Stimulated activated CD8-positive, alpha-beta memory T cell treated with anti-CD3 and anti-CD28 coated beads, Interleukin-15, amount 100 ng/mL, for 1 hour (primary cell): ENCODE measurements around the gene ST14.

Source experiments
- DNase-seq: peaks from one replicate; pipeline ENCODE4 v3.0.0-alpha.2; 2020; ENCODE audit warnings: low read depth

ST14 gene

DNA sequence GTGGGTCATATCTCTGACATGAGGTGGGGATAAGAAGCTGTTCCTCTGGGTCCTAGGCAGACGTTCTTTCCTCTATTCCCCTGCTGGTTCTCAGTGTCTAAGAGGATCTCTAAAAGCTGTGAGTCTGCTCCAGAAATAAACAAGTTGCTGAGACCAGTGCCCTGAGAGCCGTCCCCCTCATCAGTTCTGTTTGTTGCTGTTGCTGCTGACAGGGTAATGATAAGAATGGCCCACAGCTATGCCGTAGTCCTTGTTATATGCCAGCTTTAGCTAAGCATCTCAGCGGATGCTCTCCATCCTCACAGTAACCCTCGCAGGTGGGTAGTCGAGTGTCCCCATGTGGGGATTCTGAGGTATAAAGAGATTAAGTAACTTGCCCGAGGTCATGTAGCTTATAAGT lies 23.5 kb upstream of the ST14 start:
- no peak for DNase-seq

DNA sequence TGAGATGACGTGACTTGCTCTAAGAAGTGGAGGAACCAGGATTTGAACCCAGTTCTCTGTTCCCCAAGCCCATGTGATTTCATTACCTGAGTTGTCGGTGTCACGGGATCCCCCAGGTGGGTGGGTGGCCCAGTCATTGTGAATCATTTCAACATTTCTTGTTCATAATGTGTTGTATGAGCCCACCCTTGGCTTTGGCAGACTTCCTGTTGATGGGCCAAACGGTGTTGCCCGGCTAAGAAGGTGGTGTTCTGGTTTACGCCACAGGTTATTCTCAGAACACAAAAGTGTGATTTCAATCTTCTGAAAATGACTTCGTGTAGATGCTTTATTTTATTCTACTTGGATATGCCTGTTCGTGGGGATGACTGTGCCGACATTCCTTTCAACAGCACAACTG lies 21.6 kb upstream of the ST14 start:
- DNase-seq, result no peak

DNA sequence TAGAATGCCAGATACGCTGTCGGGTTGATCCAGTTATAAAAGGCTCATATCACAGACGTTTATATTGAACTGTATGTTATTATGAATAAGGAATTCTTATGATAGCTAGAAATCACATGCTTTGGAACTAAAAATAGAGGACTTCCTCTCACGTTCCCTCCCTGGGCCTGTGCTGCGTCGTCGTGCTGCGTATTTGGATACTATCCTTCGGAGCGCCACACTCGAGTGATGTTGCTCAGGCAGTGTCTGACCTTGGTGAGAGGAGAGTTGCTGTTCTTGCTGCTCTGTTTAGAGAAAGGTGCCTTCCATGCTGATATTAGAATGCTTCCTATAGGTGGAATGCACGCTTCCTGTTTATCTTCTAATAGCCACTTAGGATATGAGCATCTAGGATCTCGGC lies 20.2 kb upstream of the ST14 start:
- no peak for DNase-seq

GRCh38 chr11:130141561-130142341 lies 17.8 kb upstream of the ST14 start:
- DNase-seq, result no peak

GRCh38 chr11:130144141-130144540 lies 15.4 kb upstream of the ST14 start:
- DNase-seq, result no peak

GRCh38 chr11:130144861-130145281 lies 14.7 kb upstream of the ST14 start:
- no peak for DNase-seq

DNA sequence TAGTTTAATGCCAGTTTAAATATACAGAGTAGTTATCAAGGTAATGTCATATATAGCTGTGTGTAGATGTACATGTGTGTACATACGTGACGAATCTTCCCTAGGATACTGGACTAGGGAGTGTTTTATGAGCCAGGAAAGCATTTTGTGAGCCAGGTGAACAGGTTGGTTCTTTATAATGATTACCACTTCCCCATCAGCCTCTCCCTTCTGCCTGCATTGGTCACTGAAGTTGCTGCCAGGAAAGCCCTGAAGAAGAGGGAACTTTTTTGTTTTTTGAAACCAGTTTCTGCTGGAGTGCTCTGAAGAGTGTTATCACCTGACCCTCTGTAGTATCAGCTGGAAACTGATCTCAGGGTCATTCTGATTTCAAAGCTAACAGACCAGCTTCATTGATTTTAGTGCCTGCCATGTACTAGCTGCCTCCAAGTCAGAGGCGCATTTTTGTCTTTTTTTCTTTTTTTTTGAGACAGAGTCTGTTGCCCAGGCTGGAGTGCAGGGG lies 14.2 kb upstream of the ST14 start:
- DNase-seq, result no peak

DNA sequence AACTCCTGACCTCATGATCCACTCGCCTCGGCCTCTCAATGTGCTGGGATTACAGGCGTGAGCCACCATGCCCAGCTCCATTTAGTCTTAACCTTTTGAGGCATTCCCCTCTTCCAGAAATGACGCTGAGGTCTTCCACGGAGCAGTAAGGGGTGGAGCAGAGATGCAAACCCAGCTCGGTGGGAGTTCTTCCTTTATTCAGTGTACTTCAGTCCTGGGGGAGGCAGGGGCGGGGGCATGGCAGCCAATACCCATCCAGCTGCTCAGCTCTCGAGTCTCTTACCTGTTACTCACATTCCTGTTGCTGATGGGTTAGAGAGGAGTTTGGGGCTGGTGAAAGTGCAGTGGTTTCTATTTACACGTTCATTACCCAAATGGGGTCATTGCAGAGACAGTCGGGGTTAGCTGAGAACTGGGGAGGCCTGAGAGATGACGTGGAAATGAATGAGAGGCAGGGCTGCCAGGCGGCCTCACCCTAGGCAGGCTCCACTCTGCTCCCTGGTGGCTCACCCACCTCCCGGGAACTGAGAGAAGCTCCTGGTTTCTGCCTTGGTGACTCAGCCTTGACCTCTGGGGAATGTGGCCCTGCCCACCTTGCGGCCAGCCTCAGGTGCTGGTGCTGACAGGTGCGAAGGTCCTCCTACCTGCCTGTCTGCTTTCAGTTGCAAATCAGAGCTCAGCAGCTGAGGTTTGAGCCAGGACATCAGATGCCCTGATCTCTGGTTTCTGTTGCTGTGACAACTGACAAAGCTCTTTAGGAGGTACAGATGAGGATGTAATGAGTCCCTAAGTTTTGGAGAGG lies 13.4 kb upstream of the ST14 start:
- DNase-seq, result no peak

GRCh38 chr11:130146796-130147195 lies 12.8 kb upstream of the ST14 start:
- DNase-seq, result no peak

GRCh38 chr11:130148796-130149326 lies 10.7 kb upstream of the ST14 start:
- no peak for DNase-seq

DNA sequence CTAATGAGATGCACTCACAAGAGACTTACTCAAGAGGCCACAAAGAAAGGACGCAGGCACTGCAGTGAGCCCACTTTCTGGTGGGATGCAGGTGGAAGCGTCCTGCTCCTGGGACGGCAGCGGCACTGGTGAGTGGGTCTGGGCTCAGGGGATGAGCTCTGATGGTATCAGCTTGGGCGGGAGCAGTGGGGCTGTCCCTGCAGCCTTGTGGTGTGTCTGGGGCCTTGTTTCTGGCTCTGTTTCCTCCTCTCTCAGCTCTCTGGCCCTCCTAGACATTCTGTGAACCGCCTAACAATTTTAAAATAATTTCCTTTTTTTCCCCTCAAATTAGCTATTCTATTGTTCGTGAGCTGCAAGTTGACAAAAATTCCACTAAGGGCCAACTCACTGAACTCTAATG lies 8.8 kb upstream of the ST14 start:
- DNase-seq, result no peak

DNA sequence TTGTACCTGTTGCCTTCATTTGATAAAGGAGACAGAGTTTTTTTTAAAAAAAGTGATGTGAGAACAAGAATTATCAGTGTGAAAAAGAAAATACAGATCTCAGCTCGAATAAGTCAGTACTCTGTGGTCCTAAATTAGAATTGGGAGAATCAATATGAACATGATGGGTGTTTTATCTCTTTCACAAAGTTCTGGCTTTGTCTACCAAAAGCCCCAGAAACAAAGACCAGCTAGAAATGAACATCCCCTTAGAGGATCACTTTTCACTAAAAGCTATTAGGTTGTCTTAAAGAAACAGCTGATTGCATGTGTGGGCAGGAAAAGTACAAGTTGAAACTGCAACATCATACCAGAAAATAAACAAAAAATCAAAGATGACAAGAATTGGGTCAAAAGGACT lies 8.4 kb upstream of the ST14 start:
- DNase-seq, result no peak

DNA sequence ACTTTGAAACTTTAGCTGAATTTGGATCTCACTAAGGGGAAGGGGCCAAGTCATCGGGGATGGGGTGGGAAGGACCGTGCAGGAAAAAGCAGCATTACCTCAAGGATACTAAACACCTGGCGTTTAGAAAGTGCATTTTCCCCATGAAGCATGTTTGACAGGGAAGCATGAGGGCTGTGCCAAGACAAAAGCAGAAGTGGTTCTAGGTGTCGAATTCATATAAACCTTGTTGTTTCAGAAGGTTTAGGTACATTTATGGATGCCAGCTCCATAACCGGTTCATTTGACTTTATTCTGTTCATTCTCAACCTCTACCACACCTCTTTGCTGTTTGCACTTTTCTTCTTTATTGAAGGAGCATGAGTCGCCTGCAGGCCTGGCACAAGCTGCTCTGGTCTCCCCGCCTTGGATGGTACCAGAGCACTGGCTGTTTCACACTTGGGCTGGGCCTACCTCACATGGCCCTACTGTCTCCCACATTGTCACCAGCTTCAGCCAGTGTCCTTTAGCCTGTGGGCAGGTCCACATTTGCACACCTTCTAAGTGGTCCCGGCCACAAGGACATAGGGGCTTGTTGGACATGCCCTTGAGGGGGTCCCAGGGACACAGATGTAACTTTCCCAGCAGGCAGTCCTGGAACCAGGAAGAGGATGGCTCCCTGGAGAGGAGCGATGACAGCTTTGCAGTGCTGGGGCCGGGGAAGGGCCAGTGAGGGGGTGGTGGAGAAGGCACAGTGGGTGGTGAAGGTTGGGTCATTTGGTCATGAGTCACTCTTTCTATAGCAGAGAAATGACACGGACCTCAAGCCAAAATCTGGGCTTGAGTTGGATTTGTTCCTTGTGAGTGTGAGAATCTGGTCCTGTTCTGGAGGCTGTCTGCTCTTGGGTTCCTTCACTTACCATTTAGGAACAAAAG lies 3.2 kb upstream of the ST14 start:
- no peak for DNase-seq

DNA sequence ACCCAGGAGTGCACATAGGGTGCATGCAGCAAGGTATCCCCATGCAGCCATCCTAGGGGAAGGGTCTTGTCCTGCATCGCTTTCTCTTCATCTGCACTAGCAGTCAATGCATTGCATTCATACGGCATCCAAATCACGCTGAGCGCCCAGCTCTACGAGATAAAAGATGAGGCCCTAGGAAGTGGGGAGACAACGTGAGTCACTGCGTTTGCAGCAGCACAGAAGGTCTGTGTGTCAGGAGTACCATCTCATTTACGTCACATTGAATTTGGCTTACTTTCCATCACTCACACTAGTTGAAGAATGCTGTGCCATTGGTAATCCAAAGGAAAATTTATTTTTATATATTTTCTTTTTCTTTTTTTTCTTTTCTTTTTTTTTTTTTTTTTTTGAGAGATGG lies 2.5 kb upstream of the ST14 start:
- DNase-seq, result no peak

DNA sequence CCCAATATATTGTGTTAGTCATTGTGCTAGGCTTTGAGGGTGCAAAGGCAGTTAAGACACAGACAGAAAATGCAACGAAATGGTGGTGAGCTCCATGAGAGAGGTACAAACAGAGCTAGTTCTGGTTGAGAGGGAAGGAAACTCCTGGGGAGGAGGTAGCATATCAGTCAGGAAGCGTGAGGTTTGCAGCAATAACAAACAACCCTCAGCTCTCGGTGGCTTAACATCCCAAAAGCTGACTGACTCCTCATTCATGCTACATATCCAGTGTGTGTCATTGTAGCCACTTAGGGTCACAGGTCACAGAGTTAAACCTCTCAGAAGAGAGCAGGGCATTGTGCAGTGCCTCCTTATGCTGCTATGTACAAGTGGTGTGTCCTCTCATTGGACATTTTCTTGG lies 1.7 kb upstream of the ST14 start:
- DNase-seq, result no peak

DNA sequence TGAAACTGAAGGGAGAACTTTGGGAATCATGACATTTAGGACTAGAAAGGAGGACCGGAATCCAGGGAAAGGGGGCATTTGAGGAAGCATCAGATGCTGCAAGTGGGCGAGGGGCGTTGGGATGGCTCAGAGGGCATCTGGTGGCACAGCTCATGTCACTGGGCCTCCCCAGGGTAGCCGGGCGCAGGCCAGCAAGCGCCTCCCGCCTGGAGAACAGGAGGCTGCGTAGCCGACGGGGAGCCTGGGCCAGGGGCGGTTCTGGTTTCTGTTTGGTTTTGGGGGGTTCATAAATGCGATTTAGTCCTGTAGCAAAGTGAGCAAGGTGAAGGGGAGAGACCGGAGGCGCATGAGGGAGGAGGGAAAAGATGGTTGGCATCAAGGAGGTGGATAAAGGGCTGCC lies 443 bp upstream of the ST14 start:
- DNase-seq, result no peak

- DNase-seq, result no peak
Measured at GRCh38 chr11:130160498-130161155, 1.0 kb downstream of the ST14 start.

DNA sequence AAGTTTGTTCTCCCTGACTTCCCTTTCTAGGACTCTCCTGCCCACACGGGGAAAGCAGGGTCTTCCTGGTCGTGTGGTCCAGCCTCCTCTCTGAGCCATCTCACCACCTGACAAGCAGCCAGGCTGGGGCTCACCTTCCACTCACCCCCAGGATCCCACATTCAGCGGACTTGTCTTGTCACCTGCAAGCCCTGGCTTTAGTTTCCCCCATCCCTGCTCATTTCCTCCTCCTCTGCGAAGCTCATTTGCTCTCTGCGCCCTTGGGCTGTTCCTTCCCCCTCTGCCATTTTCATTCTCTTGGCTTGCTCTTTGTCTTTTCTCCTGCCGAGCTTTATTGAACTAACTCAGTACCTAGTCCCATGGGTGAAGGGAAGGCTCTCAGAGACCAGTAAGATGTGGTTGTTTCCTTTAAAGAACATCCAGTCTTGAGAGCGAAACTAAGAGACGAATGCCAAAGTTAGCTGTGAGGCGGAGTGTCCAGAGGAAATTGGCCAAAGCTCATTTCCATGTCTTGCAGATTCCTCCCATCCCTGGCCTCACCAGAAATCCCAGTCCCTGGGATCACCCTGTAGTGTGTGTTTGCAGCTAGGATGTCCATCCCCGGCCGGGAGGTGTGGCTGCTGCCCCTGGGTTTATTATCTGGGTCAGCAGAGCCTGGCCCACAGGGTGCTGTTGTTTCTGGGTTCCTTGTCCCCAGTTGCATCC lies 2.0 kb downstream of the ST14 start:
- no peak for DNase-seq

- DNase-seq, result no peak
Measured at GRCh38 chr11:130162733-130163132, 3.2 kb downstream of the ST14 start.

DNA sequence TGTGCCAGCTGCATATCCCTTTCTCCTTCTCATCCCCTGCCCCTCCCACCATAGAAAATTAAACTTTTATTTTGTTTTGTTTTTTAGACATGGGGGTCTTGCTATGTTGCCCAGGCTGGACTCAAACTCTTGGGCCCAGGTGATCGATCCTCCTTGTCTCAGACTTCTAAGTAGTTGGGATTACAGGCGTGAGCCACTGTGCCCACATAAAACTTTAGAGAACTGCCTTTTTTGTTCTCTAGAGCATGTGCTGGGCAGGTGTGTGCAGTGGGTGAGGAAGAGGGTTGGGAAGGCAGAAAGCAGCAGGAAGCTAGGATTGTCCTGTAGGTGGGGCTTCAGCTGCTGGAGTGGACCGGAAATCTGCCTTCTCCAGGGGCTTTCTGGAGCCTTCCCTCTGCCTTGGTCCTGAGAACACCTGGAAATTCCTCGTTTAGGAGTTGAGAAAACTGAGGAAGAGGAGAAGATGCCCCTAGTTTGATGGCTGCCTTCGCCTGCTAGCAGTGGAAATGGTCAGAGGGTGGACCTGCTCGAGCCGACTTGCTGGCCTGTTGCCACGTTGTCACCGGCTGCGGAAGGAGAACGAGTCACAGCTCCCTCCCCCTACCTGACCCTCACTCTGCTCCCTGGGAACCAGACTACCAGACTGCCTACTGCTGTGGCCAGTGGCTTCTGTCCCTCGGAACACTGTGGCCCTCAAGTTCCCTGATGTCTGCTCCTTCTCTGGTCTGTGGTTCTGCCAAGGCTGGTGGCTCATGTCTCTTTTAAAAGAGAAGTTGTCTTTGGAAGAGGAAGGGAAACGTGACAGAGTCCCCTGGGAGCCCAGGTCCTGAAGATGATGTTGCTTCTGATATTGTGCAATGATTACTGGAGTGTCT lies 4.0 kb downstream of the ST14 start:
- DNase-seq, result no peak
